ENCODE measurements around the gene FBXL20.
A peak's percentile ranks its signal among the peaks of the same experiment; 100 is the strongest.

FBXL20 gene

DNA sequence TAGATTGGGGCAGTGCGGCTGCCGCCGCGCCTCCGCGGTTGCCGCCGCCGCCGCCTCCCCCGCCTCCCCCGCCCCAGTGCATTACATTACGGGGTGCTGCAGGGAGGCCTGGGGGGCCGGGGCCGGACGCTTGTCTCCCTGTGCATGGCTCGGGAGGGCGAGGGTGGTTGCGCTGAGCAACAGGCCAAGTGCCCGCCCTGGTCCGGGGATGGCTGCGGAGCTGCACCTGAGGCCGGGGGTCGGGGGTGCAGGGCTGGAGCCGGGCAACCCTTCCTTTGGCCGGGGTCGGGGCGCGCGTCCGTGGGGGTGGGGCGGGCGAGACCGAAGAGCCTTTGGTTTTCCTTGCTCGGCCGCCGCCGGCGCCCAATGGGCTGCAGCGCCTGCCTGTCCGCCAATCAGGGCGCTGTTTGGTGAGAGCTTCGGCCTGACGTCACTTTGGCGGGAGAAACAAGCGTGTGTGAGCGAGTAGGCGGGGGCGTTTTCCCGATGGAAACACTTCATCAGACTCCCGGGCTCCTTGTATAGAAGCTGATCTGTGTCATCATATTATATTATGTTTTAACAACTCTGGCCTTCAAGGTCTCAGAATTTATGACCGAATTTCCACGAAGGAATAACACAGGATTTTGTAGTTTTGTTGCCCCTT lies 941 bp upstream of the FBXL20 start:
- TF ChIP-seq, protein P1, sequence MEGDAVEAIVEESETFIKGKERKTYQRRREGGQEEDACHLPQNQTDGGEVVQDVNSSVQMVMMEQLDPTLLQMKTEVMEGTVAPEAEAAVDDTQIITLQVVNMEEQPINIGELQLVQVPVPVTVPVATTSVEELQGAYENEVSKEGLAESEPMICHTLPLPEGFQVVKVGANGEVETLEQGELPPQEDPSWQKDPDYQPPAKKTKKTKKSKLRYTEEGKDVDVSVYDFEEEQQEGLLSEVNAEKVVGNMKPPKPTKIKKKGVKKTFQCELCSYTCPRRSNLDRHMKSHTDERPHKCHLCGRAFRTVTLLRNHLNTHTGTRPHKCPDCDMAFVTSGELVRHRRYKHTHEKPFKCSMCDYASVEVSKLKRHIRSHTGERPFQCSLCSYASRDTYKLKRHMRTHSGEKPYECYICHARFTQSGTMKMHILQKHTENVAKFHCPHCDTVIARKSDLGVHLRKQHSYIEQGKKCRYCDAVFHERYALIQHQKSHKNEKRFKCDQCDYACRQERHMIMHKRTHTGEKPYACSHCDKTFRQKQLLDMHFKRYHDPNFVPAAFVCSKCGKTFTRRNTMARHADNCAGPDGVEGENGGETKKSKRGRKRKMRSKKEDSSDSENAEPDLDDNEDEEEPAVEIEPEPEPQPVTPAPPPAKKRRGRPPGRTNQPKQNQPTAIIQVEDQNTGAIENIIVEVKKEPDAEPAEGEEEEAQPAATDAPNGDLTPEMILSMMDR (conservative IDR thresholded peaks at IDR 0.05): no peak
- peak overlapping the region; percentile 90 for H3K27ac ChIP-seq

DNA sequence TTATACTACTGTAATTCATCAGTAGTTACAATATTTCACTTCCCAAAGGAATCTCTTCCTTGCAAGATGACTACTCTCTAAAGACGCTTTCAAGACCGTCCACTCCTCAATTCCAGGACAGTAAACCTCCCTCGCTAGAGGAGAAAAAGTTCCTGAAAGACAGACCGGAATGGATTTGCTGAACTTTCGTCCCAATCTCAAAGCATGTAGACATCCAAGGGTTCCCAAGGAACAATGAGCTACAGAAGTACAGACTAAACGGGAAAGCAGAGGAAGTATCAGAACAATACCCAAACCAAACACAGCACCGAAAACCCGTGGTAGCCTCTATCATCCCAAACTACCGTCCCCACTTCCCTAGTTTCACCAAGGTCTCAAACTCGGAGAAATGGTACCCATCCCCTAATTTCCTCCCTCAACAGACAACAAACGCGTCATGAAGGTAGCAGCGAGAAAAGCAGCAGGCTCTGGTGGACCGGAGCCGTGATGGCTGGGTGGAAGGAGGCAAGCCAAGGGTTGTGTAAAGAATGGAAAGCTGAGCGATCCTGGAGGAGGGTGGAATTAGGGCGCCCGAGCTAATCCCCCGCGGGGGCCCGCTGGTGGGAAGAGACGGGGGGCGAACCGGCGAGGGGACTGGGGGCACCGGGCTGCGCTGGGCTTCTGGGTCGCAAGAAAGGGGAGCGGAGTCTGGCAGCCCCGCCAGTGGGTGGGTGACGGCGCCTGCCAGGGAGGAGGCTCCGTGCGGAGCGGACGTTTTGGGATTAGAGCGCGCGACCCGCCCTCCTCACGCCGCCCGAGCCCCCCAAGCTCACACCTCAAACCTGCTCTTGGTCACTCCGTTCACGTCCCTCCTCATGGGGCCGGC lies 647 bp downstream of the FBXL20 start:
- TF ChIP-seq, protein P1 (conservative IDR thresholded peaks at IDR 0.05): no peak
- H3K27ac ChIP-seq: peak overlapping the region; percentile 90

DNA sequence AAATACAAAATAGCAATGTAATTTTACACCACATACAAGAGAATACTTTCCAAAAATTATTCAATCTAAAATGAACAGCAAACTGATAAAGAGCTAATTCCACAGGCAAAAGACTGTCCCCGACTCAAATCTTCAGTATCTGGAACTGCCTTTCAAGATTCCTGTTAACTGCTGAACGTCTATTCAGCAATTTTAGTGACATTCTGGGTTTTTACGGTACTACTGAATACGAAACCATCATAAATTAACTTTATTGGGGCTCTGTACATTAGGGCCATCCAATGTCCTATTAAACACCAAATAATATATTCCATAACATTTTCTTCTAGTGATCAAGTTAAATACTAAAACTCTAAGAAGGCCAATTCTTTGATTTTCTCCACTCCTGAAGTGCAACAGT lies 1.6 kb downstream of the FBXL20 start:
- peak overlapping the region; percentile 90 for H3K27ac ChIP-seq
- TF ChIP-seq, protein P1 (conservative IDR thresholded peaks at IDR 0.05): no peak

DNA sequence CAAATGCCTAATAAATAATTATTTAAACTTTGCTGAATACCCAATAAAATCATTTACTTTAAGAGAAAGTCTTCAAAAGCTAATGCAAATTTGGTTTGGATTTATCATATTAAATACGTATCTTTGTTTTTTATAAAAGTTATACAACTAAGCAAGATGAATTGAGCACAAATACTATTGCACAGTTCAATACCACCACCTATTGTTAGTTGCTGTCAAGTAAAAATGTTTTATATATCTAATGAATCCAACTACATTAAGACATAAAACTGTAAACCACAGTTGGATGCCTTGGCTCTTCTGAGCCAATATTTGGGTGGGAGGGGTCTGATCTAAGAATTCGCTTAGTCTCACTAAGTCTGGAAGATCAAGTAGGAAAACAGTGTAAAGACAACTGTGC lies 7.7 kb downstream of the FBXL20 start:
- TF ChIP-seq, protein P1 (conservative IDR thresholded peaks at IDR 0.05): peak; percentile 68
- peak overlapping the region; percentile 5; the same call in 1 of the 2 replicates for H3K27ac ChIP-seq

DNA sequence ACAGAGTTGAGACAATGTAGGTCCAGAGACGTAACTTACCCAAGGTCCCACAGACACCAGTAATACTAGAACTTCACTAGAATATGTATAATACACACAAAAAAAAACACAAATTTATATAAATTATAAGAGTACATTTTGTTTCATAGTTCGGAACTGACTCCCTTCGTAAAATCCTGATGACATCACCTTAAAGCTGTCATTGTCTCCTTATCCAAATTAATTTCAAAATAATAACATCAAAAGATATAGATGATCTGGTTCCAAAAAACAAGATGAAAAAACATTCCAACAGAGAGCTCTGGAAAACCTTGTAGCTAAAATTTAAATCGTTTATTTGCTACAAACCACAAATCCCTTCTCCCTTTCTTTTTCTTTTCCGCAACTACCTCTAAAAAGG lies 10.0 kb downstream of the FBXL20 start:
- H3K27ac ChIP-seq: no peak overlapping the region
- TF ChIP-seq, protein P1 (conservative IDR thresholded peaks at IDR 0.05): no peak

DNA sequence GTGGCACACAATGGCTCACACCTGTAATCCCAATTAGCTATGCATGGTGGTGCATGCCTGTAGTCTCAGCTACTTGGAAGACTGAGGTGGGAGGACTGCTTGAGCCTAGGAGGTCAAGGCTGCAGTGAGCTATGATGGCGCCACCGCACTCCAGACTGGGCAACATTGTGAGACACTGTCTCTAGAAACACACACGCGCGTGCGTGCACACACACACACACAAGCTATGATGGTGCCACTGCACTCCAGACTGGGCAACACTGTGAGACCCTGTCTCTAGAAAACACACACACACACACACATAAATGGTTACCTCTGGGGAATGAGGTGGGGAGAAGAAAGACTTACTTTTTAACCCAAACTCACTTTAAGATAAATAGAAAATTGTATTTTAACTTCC lies 16.4 kb downstream of the FBXL20 start:
- no peak overlapping the region for H3K27ac ChIP-seq
- TF ChIP-seq, protein P1 (conservative IDR thresholded peaks at IDR 0.05): no peak

DNA sequence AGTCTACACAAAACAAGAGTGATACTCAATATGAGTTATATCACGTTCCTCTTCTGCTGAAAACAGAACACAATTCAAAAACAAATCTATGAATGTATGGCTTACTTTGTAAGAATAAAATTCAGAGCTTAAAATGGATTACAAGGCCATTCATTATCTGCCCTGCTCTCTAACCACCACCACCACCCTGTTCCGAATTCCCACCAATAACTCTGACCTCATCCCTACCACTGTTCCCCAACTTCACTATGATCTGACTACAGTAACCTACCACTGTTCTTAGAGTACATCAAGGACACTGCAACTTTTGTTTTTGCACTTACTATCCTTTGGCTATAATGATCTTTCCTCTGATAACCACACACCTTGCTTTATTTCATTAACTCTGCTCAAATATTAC lies 21.3 kb downstream of the FBXL20 start:
- TF ChIP-seq, protein P1 (conservative IDR thresholded peaks at IDR 0.05): no peak
- peak overlapping the region; percentile 9; the same call in 1 of the 2 replicates for H3K27ac ChIP-seq
